GM15510 (cell line): ENCODE measurements around the gene ZNF784.

ENCODE experiments used
- POLR2A ChIP-seq: IDR thresholded peaks from 3 replicates; pipeline ENCODE4 v1.6.1; 2011; ENCODE audit warnings: borderline replicate concordance; ENCODE audit not compliant: insufficient read length; ENCODE audit errors: extremely low read depth

ZNF784 gene

GRCh38 chr19:55649268-55650125, 25.1 kb upstream of the ZNF784 start:
- no peak for TF ChIP-seq POLR2A

DNA sequence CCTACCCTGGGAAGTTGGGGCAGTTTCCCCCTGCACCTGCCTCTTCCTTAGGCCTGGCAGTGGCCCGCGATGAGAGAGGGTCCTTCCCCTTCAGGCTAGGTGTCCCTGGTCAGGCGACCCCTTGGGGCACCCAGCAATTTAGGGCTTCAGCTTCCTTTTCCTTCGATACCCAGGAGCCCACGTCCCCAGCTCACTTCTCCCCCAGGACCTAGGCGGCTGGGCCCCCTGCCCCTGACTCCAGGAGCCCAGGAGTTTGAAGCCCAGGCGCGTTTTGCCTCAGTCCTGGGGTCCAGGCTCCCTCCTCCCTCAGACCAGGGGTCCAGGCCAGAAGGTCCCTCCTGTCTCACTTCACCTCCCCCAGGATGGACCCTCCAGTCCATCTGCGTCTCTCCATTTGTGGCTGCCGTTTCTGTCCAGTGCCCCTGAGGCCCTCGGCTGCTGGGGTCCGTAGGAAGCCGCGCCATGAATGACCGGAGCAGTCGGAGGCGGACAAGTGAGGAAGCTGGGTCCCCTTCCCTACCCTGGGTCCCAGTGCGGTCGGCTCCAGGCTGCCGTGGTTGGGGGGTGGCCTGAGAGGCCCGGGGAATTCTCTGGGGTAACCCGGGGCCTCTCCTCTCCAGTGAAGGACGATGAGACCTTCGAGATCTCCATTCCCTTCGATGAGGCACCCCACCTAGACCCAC, 24.4 kb upstream of the ZNF784 start:
- TF ChIP-seq POLR2A: no peak

DNA sequence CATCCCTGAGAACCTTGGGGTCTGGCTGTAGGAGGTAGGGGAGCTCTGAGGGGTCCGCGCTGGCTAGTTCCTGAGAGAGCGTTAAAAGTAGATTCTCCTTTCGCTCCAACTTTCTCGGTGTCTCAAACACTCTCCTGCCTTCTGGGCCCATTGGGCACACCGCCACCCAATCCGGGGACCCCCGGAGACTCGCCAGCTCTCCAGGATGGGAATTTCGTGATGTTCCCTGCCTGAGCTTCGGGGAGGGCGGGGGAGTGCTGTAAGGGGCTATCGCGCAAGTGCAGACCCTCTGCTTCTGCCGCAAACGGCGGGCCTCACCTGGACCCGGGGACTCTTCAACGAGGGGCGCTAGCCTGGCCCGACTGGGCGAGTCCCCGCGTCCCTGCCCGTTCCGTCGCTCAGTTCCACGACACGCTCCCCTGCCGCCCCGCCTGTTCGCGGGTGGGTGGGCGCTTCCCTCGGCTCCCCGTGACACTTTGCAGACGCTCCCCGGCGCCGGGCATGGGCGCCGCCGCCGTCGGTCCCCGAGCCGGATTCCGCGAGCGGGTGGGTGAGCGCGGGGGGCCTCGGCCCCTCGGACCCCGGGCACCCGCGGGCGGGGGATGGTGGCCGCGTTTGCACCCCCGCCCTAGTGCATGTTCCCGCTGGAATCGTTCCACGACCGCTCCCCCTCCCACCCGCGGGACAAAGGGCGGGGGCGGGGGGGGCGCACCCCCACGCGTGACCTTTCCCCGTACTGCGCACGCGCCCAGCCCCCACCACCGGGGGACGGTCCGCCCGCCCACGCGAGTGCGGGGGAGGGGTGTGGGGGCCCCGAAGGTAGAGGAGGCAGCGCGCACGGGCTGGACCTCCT, 23.6 kb upstream of the ZNF784 start, which contains the start of gene CCDC106:
Gene CCDC106 (plus strand): TSS at position 481 of the 853 bp plus-strand sequence. CDS start 835 bp downstream, outside the sequence.
- peak; percentile 31 for TF ChIP-seq POLR2A

DNA sequence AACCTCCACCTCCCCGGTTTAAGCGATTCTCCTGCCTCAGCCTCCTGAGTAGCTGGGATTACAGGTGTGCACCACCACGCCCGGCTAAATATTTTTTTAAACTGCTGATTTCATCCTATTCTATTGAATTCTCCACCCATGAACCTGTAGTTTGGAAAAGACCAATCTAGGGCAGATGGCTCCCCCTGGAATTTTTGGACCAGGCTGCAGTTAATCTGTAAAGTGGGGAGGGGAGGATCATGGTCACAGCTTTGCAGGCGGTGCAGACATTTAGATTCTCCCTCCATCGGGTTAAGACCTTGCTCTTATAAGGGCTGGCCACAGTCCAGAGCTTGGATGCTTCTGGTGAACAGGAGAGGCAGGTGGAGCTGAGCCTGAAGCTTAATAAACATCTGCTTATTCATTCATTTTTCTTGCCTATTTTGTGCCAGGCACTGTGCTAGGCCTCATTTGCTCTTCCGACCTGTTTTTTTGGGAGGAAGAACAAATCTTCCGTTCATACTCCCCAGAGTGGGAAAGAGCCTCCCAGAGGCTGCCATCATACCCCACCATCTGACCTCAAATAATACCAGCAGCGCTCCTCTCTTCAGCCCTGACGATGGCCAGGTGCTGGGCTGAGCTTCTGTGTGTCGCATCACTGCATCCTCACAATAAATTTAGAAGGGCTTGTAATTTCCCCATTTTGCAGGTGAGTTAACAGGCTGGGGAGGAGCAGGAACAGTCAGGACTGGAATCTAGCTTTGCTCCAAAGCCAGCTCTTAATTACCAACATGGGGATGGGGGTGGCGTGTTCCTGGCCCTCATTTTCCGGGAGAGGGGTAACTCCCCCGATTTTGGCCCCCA, 22.7 kb upstream of the ZNF784 start:
- no peak for TF ChIP-seq POLR2A

GRCh38 chr19:55645512-55645881, 21.1 kb upstream of the ZNF784 start:
- TF ChIP-seq POLR2A: no peak

DNA sequence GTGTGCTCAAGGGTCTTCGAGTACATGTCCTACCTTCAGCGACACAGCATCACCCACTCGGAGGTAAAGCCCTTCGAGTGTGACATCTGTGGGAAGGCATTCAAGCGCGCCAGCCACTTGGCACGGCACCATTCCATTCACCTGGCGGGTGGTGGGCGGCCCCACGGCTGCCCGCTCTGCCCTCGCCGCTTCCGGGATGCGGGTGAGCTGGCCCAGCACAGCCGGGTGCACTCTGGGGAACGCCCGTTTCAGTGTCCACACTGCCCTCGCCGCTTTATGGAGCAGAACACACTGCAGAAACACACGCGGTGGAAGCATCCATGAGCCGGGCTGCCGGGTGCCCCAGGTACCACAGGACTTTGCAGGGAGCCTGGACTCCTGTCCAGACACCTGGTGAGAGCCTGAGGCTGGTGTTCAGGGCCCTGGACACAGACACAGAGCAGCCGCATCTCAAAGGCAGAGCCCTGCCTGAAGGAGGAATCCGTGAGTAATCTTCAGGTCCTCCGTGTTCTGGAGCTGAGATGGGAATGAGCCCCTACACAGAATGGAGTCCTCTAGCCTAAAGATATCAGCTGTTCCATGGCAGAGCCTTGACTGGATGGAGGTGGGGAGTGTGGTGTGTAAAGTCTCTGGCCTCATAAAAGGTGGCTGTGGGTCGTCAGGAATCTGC, 20.6 kb upstream of the ZNF784 start:
- TF ChIP-seq POLR2A: no peak

DNA sequence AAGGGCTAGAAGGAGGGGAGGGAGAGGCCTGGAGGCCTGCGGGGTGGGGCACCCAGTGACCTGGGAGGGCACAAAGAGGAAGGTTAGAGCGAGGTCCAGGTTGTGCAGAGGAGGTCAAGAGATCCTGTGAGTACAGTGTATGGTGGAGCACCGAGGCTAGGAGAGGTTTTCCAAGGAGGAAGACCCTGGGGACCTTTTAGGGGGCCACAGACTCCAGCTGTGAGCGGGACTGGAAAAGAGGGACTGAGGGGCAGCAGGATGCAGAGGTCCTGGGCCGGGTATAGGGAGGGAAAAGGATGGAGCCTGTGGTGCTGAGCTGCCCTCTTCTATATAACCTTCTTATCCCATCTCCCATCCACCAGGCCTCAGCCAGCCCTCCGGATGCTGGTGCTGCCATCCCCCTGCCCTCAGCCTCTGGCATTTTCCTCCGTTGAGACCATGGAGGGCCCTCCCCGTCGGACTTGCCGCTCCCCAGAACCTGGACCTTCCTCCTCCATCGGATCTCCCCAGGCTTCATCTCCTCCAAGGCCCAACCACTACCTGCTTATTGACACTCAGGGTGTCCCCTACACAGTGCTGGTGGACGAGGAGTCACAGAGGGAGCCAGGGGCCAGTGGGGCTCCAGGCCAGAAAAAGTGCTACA, 19.9 kb upstream of the ZNF784 start:
- TF ChIP-seq POLR2A: no peak

GRCh38 chr19:55643887-55644176, 19.5 kb upstream of the ZNF784 start:
- TF ChIP-seq POLR2A: no peak

GRCh38 chr19:55643003-55643886, 18.9 kb upstream of the ZNF784 start, which contains the start of gene ZNF581:
Gene ZNF581 (plus strand): TSS chr19:55643649. CDS start chr19:55644572, 923 bp downstream.
- TF ChIP-seq POLR2A: peak; percentile 47

- peak; percentile 5 for TF ChIP-seq POLR2A
Measured at GRCh38 chr19:55642153-55643002, 18.0 kb upstream of the ZNF784 start.

- TF ChIP-seq POLR2A: no peak
Measured at GRCh38 chr19:55641426-55642152, 17.2 kb upstream of the ZNF784 start.
